ENCODE data around the gene SH3GL1. TPM values are rescaled to one million over a fixed set of nuclear protein-coding genes. Genes with fewer than 3 reads are reported as not detected.
A peak's percentile ranks its signal among the peaks of the same experiment; 100 is the strongest.

The SH3GL1 gene
- total and polyA plus RNA-seq, 10 of the 15 experiments (the other 5 are each of a cell fraction or from before 2014, with no cell fraction given) = 0.93 to 47.4 (median 28.4) TPM

GRCh38 chr19:4380254-4380727 lies 20.1 kb downstream of the SH3GL1 start (continued):
- TF ChIP-seq PAX5 (IDR thresholded peaks at IDR 0.05; ENCODE audit: borderline replicate concordance, low read depth, low read length) (no peak), MLLT1 (IDR thresholded peaks at IDR 0.05) (no peak; the same call in 1 of the 2 replicates), MAX (IDR thresholded peaks at IDR 0.05; ENCODE audit: low read depth, low read length) (no peak), IKZF2 (IDR thresholded peaks at IDR 0.05) (peak; percentile 15 to 40; a peak in 2 of 4 replicates), BHLHE40 (IDR thresholded peaks at IDR 0.05; ENCODE audit: borderline replicate concordance in 1 of 2, low read depth in 2 of 2, low read length in 1 of 2) (0 out of 4 replicates have a peak, but pooled peaks of 1 of the 2 experiments have one; percentile 23)

GRCh38 chr19:4379383-4380253 lies 20.7 kb downstream of the SH3GL1 start:
- ChIA-PET POLR2A (interaction anchor here (0.7 to 9.4 kb wide), 7 partner anchors 10 to 150 kb away, joined by 3 to 110 read pairs (median 5); partner anchors contain the start of genes CHAF1A, EBI3 and SH3GL1), CTCF (interaction anchor here (0.9 to 2.1 kb wide), 7 partner anchors 9 to 113 kb away, joined by 3 to 10 read pairs (median 6); partner anchors contain the start of genes CHAF1A and SH3GL1), RAD21 (ENCODE audit: unreplicated experiment) (interaction anchor here (0.6 to 2.8 kb wide), 5 partner anchors 10 to 409 kb away, joined by 3 to 17 read pairs (median 4); partner anchors contain the start of genes CHAF1A, DAPK3, EBI3 and MPND), SMC1A (ENCODE audit: uncharacterized antibody, unreplicated experiment) (interaction anchor here (1.2 to 4.3 kb wide), 4 partner anchors 10 to 22 kb away, joined by 3 to 24 read pairs (median 4); partner anchors contain the start of gene CHAF1A)
- DNase-seq (ENCODE audit: low read depth, low spot score) (peak; percentile 69), ATAC-seq (peak; percentile 52), FAIRE-seq (peak; percentile 23)
- H2AFZ ChIP-seq (ENCODE audit: control insufficient read depth, low read depth, low read length) = no peak overlapping the region
- peak overlapping the region; percentile 53 for H3K4me3 ChIP-seq
- peak overlapping the region; percentile 64 for H3K27ac ChIP-seq (ENCODE audit: control insufficient read depth, insufficient read depth)
- H3K27me3 ChIP-seq (replicated peaks in 1 of 2; ENCODE audit: control insufficient read depth in 2 of 2, insufficient read depth in 2 of 2, low read length in 1 of 2) = no peaks in the 10 kb centered on the region
- BruUV-seq (replicated peaks) = no TSS peak
- peak overlapping the region; percentile 67 for H3K4me2 ChIP-seq (ENCODE audit: control insufficient read depth, insufficient read depth)
- 2% methylated on average over 19 of the region's 20 CpGs for WGBS (ENCODE audit: insufficient coverage, insufficient replicate concordance, low lambda C conversion rate, missing lambda C conversion rate)
- intact Hi-C loops (cut with micrococcal nuclease; ENCODE audit: unreplicated experiment) (no loop called here), in situ Hi-C loops (cut with MboI) (no loop called here)
- H3K9me3 ChIP-seq (replicated peaks; ENCODE audit: control insufficient read depth, insufficient read depth, low read length) = no peaks in the 10 kb centered on the region
- peaks cover 81% of the 10 kb centered on the region for H3K79me2 ChIP-seq (ENCODE audit: control insufficient read depth, insufficient read depth, low read length)
- H3K36me3 ChIP-seq (ENCODE audit: control insufficient read depth in 2 of 2, insufficient read depth in 2 of 2, low read length in 1 of 2) = peaks cover 5 to 8% of the 10 kb centered on the region in 2 experiments; a peak in 3 of 4 replicates
- no peaks in the 10 kb centered on the region for H4K20me1 ChIP-seq (ENCODE audit: control insufficient read depth, insufficient read depth)
- H3K4me1 ChIP-seq (ENCODE audit: control insufficient read depth, insufficient read depth, low read length) = peaks cover 73% of the 10 kb centered on the region
- H3K9ac ChIP-seq (ENCODE audit: control insufficient read depth, insufficient read depth, low read length) = peak overlapping the region; percentile 76
- TF ChIP-seq SP1 (IDR thresholded peaks at IDR 0.05; ENCODE audit: low read depth, low read length) (peak; percentile 41), BHLHE40 (IDR thresholded peaks at IDR 0.05; ENCODE audit: borderline replicate concordance in 1 of 2, low read depth in 2 of 2, low read length in 1 of 2) (peak; percentile 95 to 98), SKIL (IDR thresholded peaks at IDR 0.05; ENCODE audit: low read depth, poor library complexity, severe bottlenecking) (peak; percentile 33), EGR1 (IDR thresholded peaks at IDR 0.05; ENCODE audit: borderline replicate concordance in 1 of 2, low read depth in 2 of 2, low read length in 2 of 2) (peak in 1 of 2 experiments; percentile 88; a peak in 2 of 3 replicates), LARP7 (IDR thresholded peaks at IDR 0.05) (0 out of 2 replicates have a peak, but pooled peaks have one; percentile 25), MYB (IDR thresholded peaks at IDR 0.05; ENCODE audit: borderline replicate concordance, low read depth, low read length) (no peak), FOXK2 (IDR thresholded peaks at IDR 0.05) (no peak), E2F8 (IDR thresholded peaks at IDR 0.05; ENCODE audit: low read depth, partially characterized antibody) (no peak)
